Measurements from ENCODE around the gene TUBE1. TPM values are rescaled to one million over a fixed set of nuclear protein-coding genes. Genes with fewer than 3 reads are reported as not detected.

The TUBE1 gene
- 8.5 TPM for polyA plus RNA-seq (2013, experiment 1 of 2)
- polyA plus RNA-seq (2013, experiment 2 of 2): 8.3 TPM

GRCh38 chr6:112087136-112087911 lies at the start of gene TUBE1, which contains the start of gene FAM229B:
TSS of gene TUBE1 (minus strand) at chr6:112087482. CDS start at chr6:112087434, 48 bp downstream.
TSS of gene FAM229B (plus strand) at chr6:112087591. CDS start at chr6:112099284, 11,693 bp downstream.
- H3K36me3 ChIP-seq (ENCODE audit: control insufficient read depth, insufficient read depth, low read length): no peaks in the 10 kb centered on the region
- peak within 1 kb of the TSS; percentile 77 for H3K9ac ChIP-seq (ENCODE audit: low read length)

GRCh38 chr6:112130878-112131277 lies 43.6 kb upstream of the TUBE1 start:
- DNase-seq: no peak
- Histone ChIP-seq H2BK15ac (replicated peaks; ENCODE audit: low read depth) (no peak overlapping the region), H3K79me2 (ENCODE audit: control insufficient read depth, insufficient read depth, low read length) (no peaks in the 10 kb centered on the region), H3K56ac (ENCODE audit: low read length) (no peak overlapping the region), H3K79me1 (ENCODE audit: low read length) (no peaks in the 10 kb centered on the region), H4K8ac (ENCODE audit: low read depth, low read length) (no peak overlapping the region), H3K4me2 (ENCODE audit: low read length) (no peak overlapping the region), H3K4me3 (ENCODE audit: low read length) (no peak overlapping the region), H3K36me3 (ENCODE audit: control insufficient read depth, insufficient read depth, low read length) (no peaks in the 10 kb centered on the region), H2AK5ac (ENCODE audit: low read length) (no peak overlapping the region), H3K27ac (ENCODE audit: low read depth, low read length) (no peak overlapping the region), H2BK5ac (ENCODE audit: low read length) (no peak overlapping the region), H2BK120ac (ENCODE audit: low read depth, low read length) (no peak overlapping the region), H3K4me1 (ENCODE audit: control insufficient read depth, low read depth, low read length) (no peaks in the 10 kb centered on the region), H3K23ac (ENCODE audit: low read length) (no peak overlapping the region), H3K27me3 (ENCODE audit: insufficient read depth, low read length, poor library complexity) (no peaks in the 10 kb centered on the region), H3K4ac (ENCODE audit: low read depth, low read length) (no peak overlapping the region), H3K18ac (ENCODE audit: low read length) (no peak overlapping the region), H3K9ac (ENCODE audit: low read length) (no peak overlapping the region), H4K5ac (ENCODE audit: low read length) (no peak overlapping the region)
- WGBS (ENCODE audit: extremely low coverage, insufficient coverage, low lambda C conversion rate): no CpG with 5 or more reads among the region's 3 CpGs

More at GRCh38 chr6:112087136-112087911, at the start of gene TUBE1, which contains the start of gene FAM229B:
- Histone ChIP-seq H2BK15ac (replicated peaks; ENCODE audit: low read depth) (no peak within 1 kb of the TSS), H3K27me3 (ENCODE audit: insufficient read depth, low read length, poor library complexity) (no peaks in the 10 kb centered on the region), H3K79me1 (ENCODE audit: low read length) (no peaks in the 10 kb centered on the region), H3K4ac (ENCODE audit: low read depth, low read length) (no peak within 1 kb of the TSS), H4K5ac (ENCODE audit: low read length) (no peak within 1 kb of the TSS), H3K23ac (ENCODE audit: low read length) (no peak within 1 kb of the TSS), H2AK5ac (ENCODE audit: low read length) (no peak within 1 kb of the TSS), H3K4me2 (ENCODE audit: low read length) (peak within 1 kb of the TSS; percentile 74), H2BK120ac (ENCODE audit: low read depth, low read length) (no peak within 1 kb of the TSS), H3K27ac (ENCODE audit: low read depth, low read length) (peak within 1 kb of the TSS; percentile 82), H3K4me1 (ENCODE audit: control insufficient read depth, low read depth, low read length) (no peaks in the 10 kb centered on the region), H3K4me3 (ENCODE audit: low read length) (peak within 1 kb of the TSS; percentile 77), H3K79me2 (ENCODE audit: control insufficient read depth, insufficient read depth, low read length) (no peaks in the 10 kb centered on the region), H2BK5ac (ENCODE audit: low read length) (peak within 1 kb of the TSS; percentile 43), H3K18ac (ENCODE audit: low read length) (no peak within 1 kb of the TSS), H3K56ac (ENCODE audit: low read length) (peak within 1 kb of the TSS; percentile 87), H4K8ac (ENCODE audit: low read depth, low read length) (no peak within 1 kb of the TSS)
- DNase-seq: peak; percentile 99
- no CpG with 5 or more reads among the region's 60 CpGs for WGBS (ENCODE audit: extremely low coverage, insufficient coverage, low lambda C conversion rate)

- Histone ChIP-seq H3K27ac (ENCODE audit: low read depth, low read length) (no peak overlapping the region), H3K23ac (ENCODE audit: low read length) (no peak overlapping the region), H4K5ac (ENCODE audit: low read length) (no peak overlapping the region), H2AK5ac (ENCODE audit: low read length) (no peak overlapping the region), H3K4me1 (ENCODE audit: control insufficient read depth, low read depth, low read length) (no peaks in the 10 kb centered on the region), H3K9ac (ENCODE audit: low read length) (no peak overlapping the region), H3K79me1 (ENCODE audit: low read length) (no peaks in the 10 kb centered on the region), H3K27me3 (ENCODE audit: insufficient read depth, low read length, poor library complexity) (no peaks in the 10 kb centered on the region), H3K56ac (ENCODE audit: low read length) (no peak overlapping the region), H3K4ac (ENCODE audit: low read depth, low read length) (no peak overlapping the region), H2BK5ac (ENCODE audit: low read length) (no peak overlapping the region), H4K8ac (ENCODE audit: low read depth, low read length) (no peak overlapping the region), H2BK15ac (replicated peaks; ENCODE audit: low read depth) (no peak overlapping the region), H3K79me2 (ENCODE audit: control insufficient read depth, insufficient read depth, low read length) (no peaks in the 10 kb centered on the region), H3K4me3 (ENCODE audit: low read length) (no peak overlapping the region), H3K18ac (ENCODE audit: low read length) (no peak overlapping the region), H2BK120ac (ENCODE audit: low read depth, low read length) (no peak overlapping the region), H3K4me2 (ENCODE audit: low read length) (no peak overlapping the region), H3K36me3 (ENCODE audit: control insufficient read depth, insufficient read depth, low read length) (no peaks in the 10 kb centered on the region)
- no CpG with 5 or more reads among the region's 5 CpGs for WGBS (ENCODE audit: extremely low coverage, insufficient coverage, low lambda C conversion rate)
- DNase-seq: no peak
Observed at GRCh38 chr6:112128208-112128607, 40.9 kb upstream of the TUBE1 start.

GRCh38 chr6:112123982-112124381 lies 36.7 kb upstream of the TUBE1 start:
- no peak overlapping the region for H4K5ac ChIP-seq (ENCODE audit: low read length)
- no peaks in the 10 kb centered on the region for H3K36me3 ChIP-seq (ENCODE audit: control insufficient read depth, insufficient read depth, low read length)
- WGBS (ENCODE audit: extremely low coverage, insufficient coverage, low lambda C conversion rate): no CpG with 5 or more reads among the region's 1 CpG
- H3K4me3 ChIP-seq (ENCODE audit: low read length): no peak overlapping the region
- H3K4me2 ChIP-seq (ENCODE audit: low read length): no peak overlapping the region
- no peak for DNase-seq
- no peak overlapping the region for H4K8ac ChIP-seq (ENCODE audit: low read depth, low read length)
- no peak overlapping the region for H2AK5ac ChIP-seq (ENCODE audit: low read length)
- H3K23ac ChIP-seq (ENCODE audit: low read length): no peak overlapping the region
- H3K79me1 ChIP-seq (ENCODE audit: low read length): no peaks in the 10 kb centered on the region
- H2BK5ac ChIP-seq (ENCODE audit: low read length): no peak overlapping the region
- H3K9ac ChIP-seq (ENCODE audit: low read length): no peak overlapping the region
- H3K56ac ChIP-seq (ENCODE audit: low read length): no peak overlapping the region
- H2BK120ac ChIP-seq (ENCODE audit: low read depth, low read length): no peak overlapping the region
- no peaks in the 10 kb centered on the region for H3K79me2 ChIP-seq (ENCODE audit: control insufficient read depth, insufficient read depth, low read length)
- H3K27ac ChIP-seq (ENCODE audit: low read depth, low read length): no peak overlapping the region
- no peak overlapping the region for H3K4ac ChIP-seq (ENCODE audit: low read depth, low read length)
- H3K4me1 ChIP-seq (ENCODE audit: control insufficient read depth, low read depth, low read length): no peaks in the 10 kb centered on the region
- H2BK15ac ChIP-seq (replicated peaks; ENCODE audit: low read depth): no peak overlapping the region
- no peak overlapping the region for H3K18ac ChIP-seq (ENCODE audit: low read length)
- no peaks in the 10 kb centered on the region for H3K27me3 ChIP-seq (ENCODE audit: insufficient read depth, low read length, poor library complexity)

GRCh38 chr6:112122756-112123155 lies 35.5 kb upstream of the TUBE1 start:
- Histone ChIP-seq H4K5ac (ENCODE audit: low read length) (no peak overlapping the region), H3K18ac (ENCODE audit: low read length) (no peak overlapping the region), H2BK5ac (ENCODE audit: low read length) (no peak overlapping the region), H2AK5ac (ENCODE audit: low read length) (no peak overlapping the region), H4K8ac (ENCODE audit: low read depth, low read length) (no peak overlapping the region), H2BK120ac (ENCODE audit: low read depth, low read length) (no peak overlapping the region), H3K79me2 (ENCODE audit: control insufficient read depth, insufficient read depth, low read length) (no peaks in the 10 kb centered on the region), H3K4me3 (ENCODE audit: low read length) (no peak overlapping the region), H3K79me1 (ENCODE audit: low read length) (no peaks in the 10 kb centered on the region), H3K4ac (ENCODE audit: low read depth, low read length) (no peak overlapping the region), H3K27ac (ENCODE audit: low read depth, low read length) (no peak overlapping the region), H3K23ac (ENCODE audit: low read length) (no peak overlapping the region), H2BK15ac (replicated peaks; ENCODE audit: low read depth) (no peak overlapping the region), H3K4me2 (ENCODE audit: low read length) (no peak overlapping the region), H3K9ac (ENCODE audit: low read length) (no peak overlapping the region), H3K4me1 (ENCODE audit: control insufficient read depth, low read depth, low read length) (no peaks in the 10 kb centered on the region), H3K56ac (ENCODE audit: low read length) (no peak overlapping the region), H3K36me3 (ENCODE audit: control insufficient read depth, insufficient read depth, low read length) (no peaks in the 10 kb centered on the region), H3K27me3 (ENCODE audit: insufficient read depth, low read length, poor library complexity) (no peaks in the 10 kb centered on the region)
- no CpG with 5 or more reads among the region's 2 CpGs for WGBS (ENCODE audit: extremely low coverage, insufficient coverage, low lambda C conversion rate)
- no peak for DNase-seq

Data from mesendoderm (in vitro differentiated cells).